SIG-M5 treated with dmso at 0.1 percent for 504 hours (cell line): ENCODE data around the gene TTC23.

Experiments
- DNase-seq: peaks from one replicate; lab custom pipeline; 2025; ENCODE audit not compliant: unreplicated experiment; lab: John Stamatoyannopoulos, UW

TTC23 gene

DNA sequence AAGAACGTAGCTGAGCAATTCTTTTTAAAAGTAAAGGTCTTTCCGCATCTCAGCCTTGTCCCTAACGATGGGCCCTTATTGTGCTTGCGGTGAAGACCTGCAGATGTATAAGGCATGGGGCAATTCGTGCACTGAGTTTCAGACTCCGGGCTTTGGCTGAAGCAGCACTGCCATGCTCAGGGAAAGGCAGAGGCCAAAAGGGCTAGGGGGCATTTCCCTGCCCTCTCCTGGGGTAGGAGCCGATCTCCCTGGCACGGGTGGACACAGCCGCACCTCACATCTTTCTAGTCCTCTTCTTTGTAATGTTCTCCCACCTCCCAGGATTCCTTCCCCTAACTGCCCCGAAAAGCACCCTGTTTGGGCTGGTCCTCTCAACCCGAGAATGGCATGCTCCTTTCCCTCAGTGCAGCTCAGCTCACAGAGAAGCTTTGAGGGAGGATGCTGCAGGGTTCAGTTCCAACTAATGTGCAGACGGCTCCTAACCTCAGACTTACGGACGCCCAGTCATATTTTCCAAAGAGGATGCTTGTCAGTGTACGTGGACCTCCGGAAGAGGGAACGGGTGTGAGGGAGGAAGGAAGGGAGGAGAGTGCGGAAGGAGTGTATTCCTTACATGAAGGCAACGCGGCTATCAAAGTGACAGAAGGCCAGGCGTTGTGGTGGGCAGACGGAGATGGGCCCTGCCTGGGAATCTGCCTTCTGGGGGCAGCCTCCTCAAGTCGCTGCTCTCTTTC lies 83.3 kb downstream of the TTC23 start:
- no peak for DNase-seq

DNA sequence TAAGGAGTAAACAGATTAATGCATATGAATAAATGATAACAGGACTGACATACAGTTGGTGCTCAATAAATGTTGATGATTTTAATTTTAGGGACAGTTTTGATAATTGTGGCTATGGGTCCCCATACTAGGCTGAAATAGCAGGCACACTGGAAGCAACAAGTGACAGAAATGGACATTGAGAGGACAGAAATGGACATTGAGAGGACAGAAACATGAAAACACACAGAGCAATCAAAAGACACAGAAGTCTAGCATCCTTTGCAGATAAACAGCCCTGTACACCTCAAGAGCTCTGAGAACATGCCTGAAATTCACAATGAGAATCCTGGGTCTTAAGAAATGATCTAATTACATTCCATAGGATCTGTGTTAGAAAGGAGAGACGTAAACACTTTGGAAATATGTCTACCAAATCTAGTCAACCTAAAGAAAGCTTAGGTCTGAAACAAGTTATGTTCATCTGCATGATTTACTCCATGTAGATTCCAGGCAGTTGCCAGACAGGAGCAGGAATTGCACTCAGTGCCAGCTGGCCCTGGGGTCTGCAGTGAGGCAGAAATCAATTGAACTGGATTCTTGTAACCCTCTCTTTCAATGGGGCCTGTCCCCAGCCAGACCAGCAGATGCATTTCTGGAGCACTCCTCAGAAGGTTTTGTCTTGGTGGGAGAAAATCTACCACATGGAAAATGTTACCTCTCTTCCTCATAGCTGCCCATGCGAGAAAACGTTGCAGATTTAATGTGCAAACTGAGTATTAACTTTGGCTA lies 84.2 kb downstream of the TTC23 start:
- no peak for DNase-seq

DNA sequence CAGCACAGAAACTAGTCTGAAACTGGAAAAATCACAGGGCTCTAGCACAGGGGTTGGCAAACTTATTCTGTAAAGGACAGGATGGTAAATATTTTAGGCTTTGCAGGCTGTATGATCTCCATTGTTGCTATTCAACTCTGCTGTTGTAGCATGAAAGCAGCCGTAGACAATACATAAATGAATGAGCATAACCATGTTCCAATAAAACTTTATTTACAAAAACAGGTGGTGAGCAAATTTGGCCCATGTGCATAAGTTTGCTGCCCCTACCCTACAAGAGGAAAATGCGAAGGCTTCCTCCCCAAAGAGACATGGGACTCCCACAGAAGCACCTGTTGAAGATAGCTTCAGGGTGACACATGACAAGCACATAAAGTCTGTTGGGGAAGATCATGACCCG lies 85.3 kb downstream of the TTC23 start:
- no peak for DNase-seq

DNA sequence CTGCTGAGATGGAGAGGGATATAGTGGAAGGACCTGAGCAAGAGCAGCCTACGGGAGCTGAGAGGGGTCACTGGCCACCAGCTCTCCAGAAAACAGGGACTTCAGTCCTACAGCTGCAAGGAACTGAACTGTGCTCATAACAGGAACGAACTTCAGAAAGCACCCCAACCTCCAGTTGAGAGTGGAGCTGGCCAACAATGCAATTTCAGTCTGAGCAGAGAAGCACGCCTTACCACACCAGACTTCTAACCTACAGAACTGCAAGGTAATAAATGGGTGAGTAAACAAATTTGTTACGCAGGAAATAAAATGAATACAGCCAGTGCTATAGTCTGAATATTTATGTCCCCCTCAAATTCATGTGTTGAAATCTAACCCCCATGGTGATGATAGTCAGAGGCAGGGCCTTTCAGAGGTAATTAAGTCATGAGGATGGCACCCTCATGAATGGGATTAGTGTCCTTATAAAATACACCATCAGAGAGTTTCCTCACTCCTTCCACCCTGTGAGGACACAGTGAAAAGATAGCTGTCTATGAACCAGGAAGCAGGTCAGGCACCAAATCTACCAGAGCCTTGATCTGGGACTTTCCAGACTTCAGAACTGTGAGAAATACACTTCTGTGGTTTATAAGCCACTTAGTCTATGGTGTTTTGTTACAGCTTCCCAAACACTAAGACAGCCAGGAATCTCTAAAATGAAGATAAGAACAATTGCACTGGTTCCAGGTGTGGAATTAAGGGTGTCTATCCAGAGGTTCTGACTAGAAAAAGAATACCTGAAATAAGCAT lies 85.9 kb downstream of the TTC23 start:
- no peak for DNase-seq

DNA sequence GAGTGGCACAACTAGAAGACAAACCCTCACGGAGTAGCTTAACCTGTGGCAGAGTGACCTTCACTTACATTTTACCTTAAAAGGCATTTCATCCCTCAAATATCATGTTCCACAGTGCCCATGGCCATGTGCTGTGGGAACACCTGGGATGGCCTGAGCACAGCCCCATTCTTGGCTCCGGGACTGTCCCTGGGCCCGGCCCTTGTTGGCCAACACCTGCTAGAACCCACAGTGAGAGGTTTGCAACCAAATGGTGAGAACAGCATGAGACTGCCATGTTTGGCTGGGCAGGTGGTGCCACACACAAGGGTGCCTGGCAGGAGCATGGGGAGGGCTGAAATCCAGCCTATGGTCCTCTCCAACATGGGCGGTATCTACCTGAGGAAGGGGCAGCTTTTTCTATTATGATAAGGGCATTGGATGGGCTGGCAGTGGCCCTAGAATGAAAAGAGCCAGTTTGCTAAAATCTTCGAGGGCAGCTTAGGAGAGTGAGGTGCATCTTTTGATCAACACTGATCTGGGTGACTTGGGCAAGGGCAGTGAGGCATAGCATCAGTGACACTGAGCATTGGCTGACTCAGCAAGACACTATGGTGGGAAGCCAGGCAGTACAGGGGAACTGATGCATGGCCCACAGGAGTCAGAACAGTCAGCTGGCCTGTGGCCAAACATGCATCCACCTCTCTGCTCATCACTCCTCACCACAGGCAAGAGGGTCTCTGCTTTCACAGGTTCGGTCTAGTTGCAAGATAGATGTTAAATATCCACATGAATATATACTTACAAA lies 90.6 kb downstream of the TTC23 start:
- DNase-seq, result no peak

DNA sequence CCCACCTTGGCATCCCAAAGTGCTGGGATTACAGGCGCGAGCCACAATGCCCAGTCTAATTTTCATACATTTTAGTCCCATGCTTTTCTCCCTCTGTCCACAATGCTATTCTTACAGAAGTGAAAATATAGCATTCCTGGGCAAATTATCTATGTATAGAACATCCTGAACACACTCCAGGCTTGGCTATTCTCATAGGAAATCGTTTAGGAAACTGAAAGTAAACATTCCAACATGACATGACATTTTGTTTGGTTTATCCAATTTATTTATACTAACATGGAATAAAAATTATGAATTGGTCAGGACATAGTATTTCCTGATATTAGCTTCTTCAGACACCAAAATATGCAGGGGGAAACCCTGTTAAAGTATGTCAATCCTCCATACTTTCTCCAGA lies 91.9 kb downstream of the TTC23 start:
- no peak for DNase-seq

DNA sequence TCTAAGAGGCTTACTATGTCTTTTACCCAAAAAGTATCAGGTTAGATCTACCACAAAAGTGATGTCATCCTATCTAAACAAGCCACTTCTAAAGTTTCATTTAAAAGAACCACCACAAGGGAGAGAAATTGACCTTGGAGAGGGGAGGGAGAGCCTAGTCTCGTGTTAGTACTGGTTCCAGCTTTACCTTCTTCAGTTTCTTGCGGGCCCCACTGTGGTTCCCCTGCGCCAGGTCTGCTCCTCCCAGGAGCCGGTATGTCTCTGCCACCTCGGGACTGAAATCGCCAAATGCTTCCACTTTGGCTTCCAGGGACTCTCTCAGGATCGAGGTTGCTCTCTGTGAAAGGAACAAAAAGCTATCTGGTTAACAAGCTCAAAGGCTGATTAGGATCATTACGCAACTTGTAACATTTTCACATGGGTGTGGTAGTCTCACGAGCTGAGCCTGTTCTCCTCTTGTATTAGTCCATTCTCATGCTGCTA lies 93.4 kb downstream of the TTC23 start:
- peak; percentile 31 for DNase-seq

DNA sequence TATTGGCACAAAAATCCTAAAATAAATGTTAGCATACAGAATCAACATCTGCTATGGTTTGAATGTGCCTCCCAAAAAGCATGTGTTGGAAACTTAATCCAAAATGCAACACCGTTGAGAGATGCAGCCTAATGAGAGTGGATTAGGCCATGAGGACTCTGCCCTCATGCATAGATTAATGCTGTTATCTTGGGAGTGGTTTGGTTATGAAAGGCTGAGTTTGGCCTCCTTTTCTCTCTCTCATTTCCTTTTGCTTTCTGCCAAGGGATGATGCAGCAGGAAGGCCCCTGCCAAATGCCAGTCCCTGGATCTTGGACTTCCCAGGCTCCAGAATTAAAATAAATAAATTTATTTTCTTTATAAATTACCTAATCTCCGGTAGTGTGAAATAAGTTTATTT lies 95.1 kb downstream of the TTC23 start:
- no peak for DNase-seq

DNA sequence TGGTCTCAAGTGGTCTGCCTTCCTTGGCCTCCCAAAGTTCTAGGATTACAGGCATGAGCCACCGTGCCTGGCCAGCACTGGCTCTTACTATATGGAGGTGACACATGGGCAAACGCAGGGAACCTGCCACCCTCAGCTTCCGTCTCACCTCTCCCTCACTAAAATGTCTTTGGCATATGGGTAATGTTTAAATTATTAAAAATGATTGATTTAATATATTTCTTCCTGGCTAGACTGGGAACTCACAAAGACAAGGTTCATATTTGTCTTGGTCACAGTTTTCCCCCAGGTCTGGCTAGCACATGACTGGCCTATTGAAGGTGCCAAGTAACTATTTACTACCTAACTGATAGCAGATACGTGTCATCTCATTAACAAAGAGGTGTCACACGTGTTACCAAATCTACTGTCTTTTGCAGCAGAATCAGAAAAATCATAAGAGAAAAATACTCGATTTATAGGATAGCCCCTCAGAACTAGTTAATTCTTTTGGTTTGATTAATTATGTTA lies 96.3 kb downstream of the TTC23 start:
- no peak for DNase-seq

DNA sequence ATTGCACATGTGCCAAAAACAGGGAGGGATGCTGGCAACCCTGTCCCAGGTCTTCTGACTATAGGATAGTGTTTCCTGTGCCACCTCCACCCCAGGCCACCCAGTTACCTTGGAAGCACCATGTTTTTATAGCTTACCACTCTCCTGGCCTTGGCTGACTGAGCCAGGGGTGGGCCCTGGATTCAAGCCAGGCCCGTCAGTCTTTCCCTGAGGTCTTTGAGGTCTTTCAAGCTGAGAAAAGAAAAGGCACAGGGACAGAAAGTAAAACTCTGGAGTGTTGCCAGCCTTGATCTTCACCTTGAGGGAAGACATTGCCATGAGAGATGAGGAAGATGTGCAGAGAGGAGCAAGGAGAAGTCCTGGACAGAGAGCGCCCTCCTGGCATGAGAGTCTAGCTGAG lies 98.2 kb downstream of the TTC23 start:
- no peak for DNase-seq

DNA sequence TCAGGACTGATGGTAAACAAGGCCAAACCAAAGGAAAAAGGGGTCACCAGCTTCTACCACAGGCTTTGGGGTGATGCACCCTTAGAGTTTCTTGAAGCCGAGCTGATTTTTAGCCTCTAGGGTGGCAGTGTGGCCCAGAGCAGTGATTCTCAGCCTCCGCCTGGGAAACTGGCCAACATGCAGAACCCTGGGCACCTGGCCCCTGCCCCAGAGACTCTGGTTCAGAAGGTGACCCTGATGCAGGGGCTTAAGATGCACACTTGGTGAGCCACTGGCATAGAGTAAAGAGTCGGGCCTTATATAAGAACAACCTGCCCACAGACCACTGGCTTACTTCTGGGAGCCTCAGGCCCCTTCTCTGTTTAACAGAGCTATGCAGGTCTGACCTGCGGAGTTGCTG lies 100.0 kb downstream of the TTC23 start:
- DNase-seq, result no peak

DNA sequence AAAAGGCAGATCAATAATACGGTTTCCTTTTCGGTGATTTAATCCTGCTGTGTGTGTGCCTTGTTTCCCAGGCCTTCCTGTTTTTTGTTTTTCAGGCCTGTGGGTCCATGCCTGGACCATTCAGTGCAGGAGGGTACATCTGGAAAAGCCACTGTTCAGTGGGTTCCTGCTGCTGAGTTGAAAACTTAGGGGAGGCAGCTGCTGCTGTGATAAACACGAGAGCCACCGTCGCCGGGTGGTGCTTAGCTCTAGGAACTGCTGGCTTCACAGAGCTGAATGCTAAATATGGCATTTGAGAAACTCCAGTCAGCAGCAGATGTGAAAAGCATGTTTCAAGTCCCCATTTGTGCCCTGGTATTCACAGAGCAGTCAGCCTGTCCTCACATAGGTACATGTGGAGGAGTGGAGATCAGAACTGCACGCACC lies 100.5 kb downstream of the TTC23 start:
- no peak for DNase-seq

DNA sequence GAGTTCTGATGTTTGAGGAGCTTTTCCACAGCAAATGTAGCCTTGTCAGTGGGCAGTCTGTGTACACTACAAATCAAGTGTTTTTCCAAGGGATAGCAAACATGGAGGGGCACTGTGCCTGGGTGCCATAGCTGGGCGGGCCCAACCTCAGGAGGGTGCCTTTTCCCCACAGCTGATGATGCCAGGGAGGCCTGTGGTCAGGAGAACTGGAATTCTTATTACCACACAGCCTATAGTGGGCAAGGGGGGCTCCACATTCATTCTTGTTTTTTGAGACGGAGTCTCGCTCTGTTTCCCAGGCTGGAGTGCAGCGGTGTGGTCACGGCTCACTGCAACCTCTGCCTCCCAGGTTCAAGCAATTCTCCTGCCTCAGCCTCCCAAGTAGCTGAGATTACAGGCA lies 102.7 kb downstream of the TTC23 start:
- DNase-seq, result no peak

DNA sequence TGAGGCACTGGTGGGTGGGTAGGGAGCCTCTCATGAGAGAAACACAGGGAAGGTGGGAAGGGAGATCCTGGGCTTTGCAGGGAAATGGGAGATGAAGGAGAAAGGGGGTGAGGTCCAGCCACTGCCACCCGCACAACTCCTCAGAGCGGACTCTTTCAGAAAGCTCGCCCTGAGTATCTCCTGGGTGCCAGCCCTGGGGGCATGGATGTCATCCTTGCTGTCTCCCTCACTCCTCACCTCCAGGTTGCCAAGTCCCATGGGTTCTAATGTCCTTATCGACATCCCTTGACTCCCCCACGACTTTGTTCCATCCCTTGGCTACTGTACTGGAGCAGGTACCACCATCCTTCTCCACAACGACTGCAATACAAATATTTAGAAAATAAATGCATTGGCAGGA lies 103.6 kb downstream of the TTC23 start:
- no peak for DNase-seq

DNA sequence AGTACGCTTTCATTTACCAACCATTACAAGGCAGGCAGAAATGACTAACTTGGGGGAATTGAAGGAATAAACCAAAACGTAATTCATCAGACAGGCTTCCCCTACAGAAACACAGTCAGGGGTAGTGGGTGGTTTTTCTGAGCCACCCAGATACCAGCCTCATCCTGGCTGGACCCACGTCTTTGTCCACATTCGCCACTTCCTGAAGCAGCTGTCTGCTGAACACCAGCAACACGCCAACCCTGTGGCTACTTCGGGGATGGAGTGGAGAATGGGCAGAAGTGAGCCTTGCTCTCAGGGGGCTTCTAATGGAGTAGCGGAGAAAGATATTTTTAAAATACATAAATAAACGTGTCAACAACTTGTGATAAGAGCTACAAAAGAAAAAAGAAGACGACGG lies 104.4 kb downstream of the TTC23 start:
- no peak for DNase-seq

DNA sequence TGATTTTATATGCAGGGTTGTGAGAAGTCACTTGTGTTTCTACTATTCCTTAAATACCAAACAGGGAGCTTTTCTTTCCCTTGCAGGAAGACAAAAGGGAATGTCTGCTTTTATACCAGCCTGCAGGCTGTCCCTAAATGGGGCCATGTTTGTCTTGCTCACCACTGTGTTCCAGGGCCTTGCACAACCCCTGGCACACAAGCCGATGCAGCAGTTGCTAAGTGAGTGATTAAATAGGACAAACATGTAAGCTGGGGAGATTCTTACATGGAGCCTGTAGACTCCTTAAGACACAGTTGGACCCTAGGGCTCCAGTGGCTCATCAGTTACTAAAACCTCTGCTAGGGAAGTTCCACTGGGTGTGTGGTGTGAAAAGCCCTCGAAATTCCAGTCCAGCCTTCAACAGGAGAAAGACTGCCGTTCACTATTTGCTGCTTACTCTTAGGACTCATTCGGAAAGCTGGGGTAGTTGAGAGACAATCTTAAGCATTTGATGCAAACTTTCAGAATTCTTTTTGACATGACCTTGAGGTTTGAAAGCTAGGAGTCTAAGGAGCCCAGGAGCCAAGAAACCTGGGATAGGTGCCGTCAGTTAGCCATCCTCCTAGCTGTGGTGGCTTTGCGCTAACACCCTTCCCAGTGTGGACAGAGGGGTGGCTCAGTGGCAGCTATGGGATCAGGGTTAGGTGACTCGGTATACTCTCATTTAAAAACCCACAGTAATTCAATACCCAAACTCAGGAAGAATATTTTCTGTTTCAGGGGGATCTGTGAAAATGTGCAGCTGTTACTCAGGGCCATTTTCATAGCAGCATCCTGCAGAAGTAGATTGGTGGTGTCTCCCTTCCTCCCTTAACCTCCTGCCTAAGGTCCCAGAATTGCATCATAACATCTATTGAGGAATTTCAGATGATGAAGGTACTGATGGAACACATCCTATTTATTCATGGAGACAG lies 105.4 kb downstream of the TTC23 start:
- no peak for DNase-seq

DNA sequence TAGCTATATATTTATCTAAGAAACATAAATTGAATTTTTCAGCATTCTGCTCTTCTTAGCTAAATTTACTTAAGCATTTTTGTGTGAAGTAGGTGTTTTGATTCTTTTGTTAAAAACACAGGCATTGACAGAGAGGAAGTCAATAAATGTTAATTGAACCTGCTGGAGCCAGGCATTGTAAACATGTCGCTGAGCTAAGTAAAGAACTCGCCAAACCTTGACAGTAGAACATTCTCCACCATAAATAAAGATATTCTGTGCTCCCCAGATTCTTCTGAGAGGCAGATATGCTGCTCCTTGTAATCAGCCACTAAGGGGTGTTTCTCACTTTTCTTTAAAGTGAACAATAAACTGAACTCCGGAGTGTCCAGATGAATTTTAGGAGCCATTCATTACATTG lies 106.1 kb downstream of the TTC23 start:
- DNase-seq, result no peak

DNA sequence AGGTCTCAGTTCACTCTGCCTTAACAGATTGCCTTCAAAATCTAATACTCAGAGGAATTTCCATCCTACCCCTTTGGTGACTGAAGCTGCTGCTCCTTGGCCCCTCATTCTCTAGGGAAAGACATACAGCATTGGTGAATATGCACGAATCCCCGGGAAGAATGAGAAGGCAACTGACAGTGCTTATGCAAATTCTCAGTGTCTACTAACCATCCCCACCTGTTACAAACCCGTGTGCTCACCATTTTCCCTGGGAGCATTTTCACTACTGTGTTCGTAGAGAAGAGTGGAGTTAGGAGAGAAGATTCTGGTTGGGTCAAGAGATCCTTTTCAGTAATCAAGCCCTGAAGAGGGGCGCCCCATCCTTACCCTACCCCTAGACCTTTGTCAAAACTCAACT lies 106.8 kb downstream of the TTC23 start:
- DNase-seq, result no peak

DNA sequence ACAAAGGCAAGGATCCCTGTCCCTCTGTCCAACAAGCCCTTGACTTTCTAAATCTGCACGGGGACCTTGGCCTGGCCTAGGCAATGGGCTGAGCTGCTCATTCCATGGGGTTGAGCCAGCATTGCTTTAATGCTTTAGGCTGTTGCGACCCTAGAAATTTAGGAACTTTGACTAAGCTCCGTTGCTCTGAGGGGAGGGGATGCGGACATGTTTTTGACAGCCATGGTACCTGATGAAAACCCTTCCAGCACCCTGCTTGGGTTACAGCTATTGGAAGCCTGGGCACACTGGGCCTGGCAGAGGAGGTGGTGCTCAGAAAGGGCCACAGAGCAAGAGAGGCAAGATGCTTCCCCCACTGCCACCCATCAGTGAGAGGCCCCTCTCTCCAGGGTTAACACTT lies 107.4 kb downstream of the TTC23 start:
- DNase-seq, result no peak

DNA sequence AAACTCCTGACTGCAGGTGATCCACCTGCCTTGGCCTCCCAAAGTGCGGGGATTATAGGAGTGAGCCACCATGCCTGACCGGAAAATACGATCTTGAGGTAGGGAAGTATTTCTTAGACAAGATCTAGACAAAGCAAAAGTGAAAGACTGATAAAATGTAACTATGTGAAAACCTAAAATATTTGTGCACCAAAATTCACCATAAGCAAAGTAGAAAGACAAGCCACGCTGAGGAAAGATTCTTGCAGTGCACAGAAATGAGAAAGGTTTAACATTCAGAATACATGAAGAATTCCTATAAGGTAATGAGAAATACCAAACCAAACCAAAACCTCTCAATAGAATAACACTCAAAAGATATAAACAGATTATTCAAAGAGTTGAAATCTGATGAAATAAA lies 108.8 kb downstream of the TTC23 start:
- DNase-seq, result no peak
